B cell (primary cell): ENCODE measurements around the gene NFIC. TPM values are rescaled to one million over a fixed set of nuclear protein-coding genes. Genes with fewer than 3 reads are reported as not detected.

ENCODE experiments used
- ATAC-seq: fragments of 200-7000 bp; cut with Tn5 transposase; one replicate; pipeline ENCODE4 v1.10.0; 2021; ENCODE audit warnings: low read depth, mild to moderate bottlenecking, moderate number of reproducible peaks, moderate library complexity
- CTCF ChIA-PET: fragments of 350-600 bp; sonication (Branson Sonifier 250); formaldehyde crosslinking; loops from one replicate; lab custom pipeline; 2021; ENCODE audit warnings: antibody characterized with exemption, inconsistent platforms; lab: Charles Lee
- POLR2A ChIA-PET: fragments of 350-600 bp; sonication (Branson Sonifier 250); formaldehyde crosslinking; loops from one replicate; lab custom pipeline; 2021; ENCODE audit warnings: antibody characterized with exemption; lab: Charles Lee
- DNase-seq: peaks from one replicate; pipeline ENCODE4 v3.0.0; 2013
- H2AFZ ChIP-seq: 2 replicates; pipeline ENCODE4 v1.6.1; 2012; ENCODE audit warnings: mild to moderate bottlenecking, low read depth, low read length; ENCODE audit not compliant: insufficient read depth, poor library complexity, severe bottlenecking
- H3K27ac ChIP-seq, 2 donors: 1 replicate in 1 of 2; 2 replicates in 1 of 2; pipeline ENCODE4 v1.5.1; 2012 to 2013; ENCODE audit warnings: low read length in 2 of 2, mild to moderate bottlenecking in 2 of 2, moderate library complexity in 1 of 2
- H3K27me3 ChIP-seq, 4 experiments: fragments of 200-600 bp in 1 of 4; sonication (generic) in 1 of 4; replicated peaks in 1 of 4; 1 replicate in 2 of 4; 2 replicates in 2 of 4; pipeline versions ENCODE4 v1.6.1 to v1.7.0; 2013 to 2016; ENCODE audit warnings: low read length in 3 of 4, mild to moderate bottlenecking in 2 of 4, mixed read lengths in 1 of 4, moderate library complexity in 1 of 4; ENCODE audit not compliant: insufficient read depth in 4 of 4, control insufficient read depth in 3 of 4; ENCODE audit errors: control extremely low read depth in 1 of 4
- H3K36me3 ChIP-seq, 2 experiments: replicated peaks in 1 of 2; 1 replicate in 1 of 2; 2 replicates in 1 of 2; pipeline versions ENCODE4 v1.6.1 to v1.7.1; 2013; ENCODE audit warnings: low read length in 1 of 2; ENCODE audit not compliant: insufficient read depth in 2 of 2, control insufficient read depth in 1 of 2; ENCODE audit errors: control extremely low read depth in 1 of 2, extremely low read depth in 1 of 2
- H3K4me1 ChIP-seq, 2 donors: fragments of 200-600 bp in 1 of 2; sonication (generic) in 1 of 2; 1 replicate in 1 of 2; 2 replicates in 1 of 2; pipeline versions ENCODE4 v1.5.1 to v1.6.1; 2013 to 2017; ENCODE audit warnings: low read length in 2 of 2; ENCODE audit not compliant: control insufficient read depth in 2 of 2, insufficient read depth in 2 of 2
- H3K4me2 ChIP-seq: replicated peaks from 2 replicates; pipeline ENCODE3; 2012; ENCODE audit warnings: mild to moderate bottlenecking, low read depth, low read length; ENCODE audit not compliant: poor library complexity, severe bottlenecking
- H3K4me3 ChIP-seq, 5 experiments: fragments of 200-600 bp in 1 of 5; sonication (generic) in 1 of 5; 1 replicate in 3 of 5; 2 replicates in 2 of 5; pipeline versions ENCODE4 v1.5.1 to v1.7.0; 2011 to 2016; ENCODE audit warnings: low read length in 4 of 5, mild to moderate bottlenecking in 4 of 5, low read depth in 2 of 5, control low read depth in 1 of 5, moderate library complexity in 1 of 5; ENCODE audit not compliant: insufficient read depth in 1 of 5; ENCODE audit errors: control extremely low read depth in 1 of 5, extremely low read depth in 1 of 5
- H3K79me2 ChIP-seq: fragments of 200-600 bp; sonication (generic); one replicate; pipeline ENCODE4 v1.6.0; 2016; ENCODE audit warnings: low read length; ENCODE audit not compliant: control insufficient read depth, insufficient read depth
- H3K9ac ChIP-seq: fragments of 200-600 bp; sonication (generic); 2 replicates; pipeline ENCODE4 v1.6.1; 2017; ENCODE audit warnings: mild to moderate bottlenecking, low read length, moderate library complexity
- H3K9me3 ChIP-seq, 3 donors: one replicate each; pipeline versions ENCODE4 v1.6.1 to v1.7.1; 2013; ENCODE audit warnings: low read length in 2 of 3; ENCODE audit not compliant: control insufficient read depth in 2 of 3, insufficient read depth in 1 of 3; ENCODE audit errors: control extremely low read depth in 1 of 3
- H4K20me1 ChIP-seq: 2 replicates; pipeline ENCODE4 v1.6.0; 2012; ENCODE audit warnings: mild to moderate bottlenecking, low read length; ENCODE audit not compliant: insufficient read depth, control insufficient read depth, poor library complexity, severe bottlenecking
- H3K27ac Mint-ChIP-seq: one replicate; pipeline ENCODE4 v1.8.0; 2021; ENCODE audit warnings: mixed read lengths
- H3K27me3 Mint-ChIP-seq: one replicate; pipeline ENCODE4 v1.8.0; 2021; ENCODE audit warnings: mixed read lengths
- H3K4me1 Mint-ChIP-seq: one replicate; pipeline ENCODE4 v1.8.0; 2021; ENCODE audit warnings: mixed read lengths
- H3K4me3 Mint-ChIP-seq: one replicate; pipeline ENCODE4 v1.8.0; 2021; ENCODE audit warnings: mixed read lengths
- H3K9me3 Mint-ChIP-seq: one replicate; pipeline ENCODE4 v1.8.0; 2022; ENCODE audit warnings: mixed read lengths; ENCODE audit not compliant: insufficient read depth
- EZH2 ChIP-seq: IDR thresholded peaks from 2 replicates; pipeline ENCODE4 v1.6.1; 2012; ENCODE audit warnings: borderline replicate concordance, low read depth, mild to moderate bottlenecking, moderate library complexity, low read length; ENCODE audit not compliant: insufficient read depth, poor library complexity, severe bottlenecking
- WGBS: methylation state at CpG from one replicate; pipeline ENCODE4 v1.1.5; 2013; ENCODE audit warnings: missing lambda C conversion rate; ENCODE audit not compliant: insufficient coverage; 5-methylcytosine and 5-hydroxymethylcytosine counted together
- intact Hi-C: fragments of 100-400 bp; cut with micrococcal nuclease; formaldehyde crosslinking; loops from one replicate; pipeline ENCODE4 v1.10.0; 2022
- polyA plus RNA-seq: library from polyadenylated mRNA; depleted of rRNA; stranded (reverse); fragments of >200 nt; gene quantifications from 2 replicates; pipeline ENCODE4 v1.2.3, GENCODE V29; 2012
- total RNA-seq, 2 donors: library from RNA; stranded (reverse); fragments of 120-200 nt in 1 of 2; gene quantifications; 1 replicate in 1 of 2; 2 replicates in 1 of 2; pipeline versions ENCODE4 v1.2.3 to v1.2.4, GENCODE V29; 2013 to 2022
- TF ChIP-seq, protein P1 (sequence below): fragments of 200-600 bp; IDR thresholded peaks from one replicate; pipeline ENCODE4 v1.8.0; 2022; ENCODE audit warnings: antibody characterized with exemption, mild to moderate bottlenecking

The NFIC gene
- total and polyA plus RNA-seq, 2 donors (not counting 1 experiment from before 2014, with no cell fraction given), result 3.8 to 23.6 TPM

DNA sequence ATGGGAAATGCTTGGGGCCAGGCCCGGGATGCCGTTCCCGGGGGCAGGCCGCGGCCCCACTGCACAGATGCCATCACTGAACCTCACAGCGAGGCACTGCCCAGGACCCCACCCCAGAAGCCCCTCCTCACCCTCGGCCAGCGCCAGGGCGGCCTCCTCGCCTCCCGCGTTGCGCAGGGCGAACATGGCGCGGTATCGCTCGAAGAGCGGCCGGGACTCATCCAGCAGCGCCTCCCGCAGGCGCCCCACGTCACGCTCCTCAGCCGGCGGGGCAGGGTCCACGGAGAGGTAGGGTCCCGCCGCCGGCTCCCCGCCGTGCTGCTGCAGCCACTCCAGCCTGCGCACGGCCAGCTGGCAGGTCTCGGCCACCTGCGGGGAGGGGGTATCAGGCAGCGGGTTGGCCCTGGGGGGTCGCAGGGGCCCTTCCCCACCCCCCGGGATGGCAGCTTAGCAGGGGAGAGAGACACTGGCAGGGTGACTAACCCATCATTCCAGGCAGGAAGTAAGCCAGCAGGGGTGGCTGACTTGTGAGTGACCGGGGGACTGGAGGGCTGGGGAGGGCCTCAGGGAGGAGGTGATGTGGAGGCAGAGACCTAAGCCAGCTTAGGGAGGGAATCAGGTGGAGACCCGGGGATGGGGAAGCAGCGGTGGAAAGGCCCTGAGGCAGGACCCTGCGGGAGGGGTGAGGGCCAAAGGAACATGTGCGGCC lies 125.9 kb downstream of the NFIC start:
- POLR2A ChIA-PET, result interaction anchor here (0.6 kb wide), 1 partner anchor 8 kb away, joined by 6 read pairs; no protein-coding TSS in a partner anchor
- Mint-ChIP-seq H3K4me1 (no peaks in the 10 kb centered on the region), H3K9me3 (no peaks in the 10 kb centered on the region), H3K27me3 (no peaks in the 10 kb centered on the region), H3K27ac (no peak overlapping the region), H3K4me3 (no peak overlapping the region)
- Histone ChIP-seq H3K9ac (no peak overlapping the region), H4K20me1 (no peaks in the 10 kb centered on the region), H2AFZ (no peak overlapping the region), H3K79me2 (peaks cover 4% of the 10 kb centered on the region), H3K27me3 (no peaks in the 10 kb centered on the region), H3K4me2 (no peak overlapping the region), H3K9me3 (no peaks in the 10 kb centered on the region), H3K36me3 (peaks cover 0 to 34% of the 10 kb centered on the region in 2 experiments), H3K4me1 (no peaks in the 10 kb centered on the region), H3K27ac (no peak overlapping the region), H3K4me3 (no peak overlapping the region)
- CTCF ChIA-PET, result interaction anchor here (1.4 kb wide), 1 partner anchor 19 kb away, joined by 3 read pairs; no protein-coding TSS in a partner anchor
- DNase-seq (no peak), ATAC-seq (no peak)
- no peak for TF ChIP-seq EZH2
- TF ChIP-seq, protein P1, sequence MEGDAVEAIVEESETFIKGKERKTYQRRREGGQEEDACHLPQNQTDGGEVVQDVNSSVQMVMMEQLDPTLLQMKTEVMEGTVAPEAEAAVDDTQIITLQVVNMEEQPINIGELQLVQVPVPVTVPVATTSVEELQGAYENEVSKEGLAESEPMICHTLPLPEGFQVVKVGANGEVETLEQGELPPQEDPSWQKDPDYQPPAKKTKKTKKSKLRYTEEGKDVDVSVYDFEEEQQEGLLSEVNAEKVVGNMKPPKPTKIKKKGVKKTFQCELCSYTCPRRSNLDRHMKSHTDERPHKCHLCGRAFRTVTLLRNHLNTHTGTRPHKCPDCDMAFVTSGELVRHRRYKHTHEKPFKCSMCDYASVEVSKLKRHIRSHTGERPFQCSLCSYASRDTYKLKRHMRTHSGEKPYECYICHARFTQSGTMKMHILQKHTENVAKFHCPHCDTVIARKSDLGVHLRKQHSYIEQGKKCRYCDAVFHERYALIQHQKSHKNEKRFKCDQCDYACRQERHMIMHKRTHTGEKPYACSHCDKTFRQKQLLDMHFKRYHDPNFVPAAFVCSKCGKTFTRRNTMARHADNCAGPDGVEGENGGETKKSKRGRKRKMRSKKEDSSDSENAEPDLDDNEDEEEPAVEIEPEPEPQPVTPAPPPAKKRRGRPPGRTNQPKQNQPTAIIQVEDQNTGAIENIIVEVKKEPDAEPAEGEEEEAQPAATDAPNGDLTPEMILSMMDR, result no peak
- intact Hi-C loops, result no loop called here
- WGBS, result 97% methylated on average over 45 of the region's 45 CpGs

DNA sequence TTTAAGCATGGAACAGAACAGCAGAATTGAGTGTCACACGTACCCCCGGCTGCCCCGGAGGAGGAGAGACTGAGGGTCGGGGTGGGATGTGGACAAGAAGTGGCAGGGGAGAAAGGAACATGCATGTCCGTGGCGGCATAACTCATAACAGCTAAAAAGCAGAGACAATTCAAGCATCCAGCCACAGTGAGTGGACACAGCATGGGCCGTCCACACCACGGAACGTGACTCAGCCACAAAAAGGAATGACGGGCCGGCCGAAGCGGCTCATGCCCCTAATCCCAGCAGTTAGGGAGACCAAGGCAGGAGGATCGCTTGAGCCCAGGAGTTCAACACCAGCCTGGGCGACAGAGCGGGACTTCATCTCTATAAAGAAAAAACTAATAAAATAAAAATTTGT lies 126.5 kb downstream of the NFIC start:
- POLR2A ChIA-PET, result no interaction called here
- intact Hi-C loops, result no loop called here

More for the DNA sequence above, 126.5 kb downstream of the NFIC start:
- Histone ChIP-seq H3K27me3 (no peaks in the 10 kb centered on the region), H3K9me3 (no peaks in the 10 kb centered on the region), H3K9ac (no peak overlapping the region), H3K4me3 (no peak overlapping the region), H3K27ac (no peak overlapping the region), H3K36me3 (peaks cover 0 to 34% of the 10 kb centered on the region in 2 experiments), H3K4me1 (no peaks in the 10 kb centered on the region), H3K4me2 (no peak overlapping the region), H2AFZ (no peak overlapping the region), H4K20me1 (no peaks in the 10 kb centered on the region), H3K79me2 (peaks cover 11% of the 10 kb centered on the region)
- Mint-ChIP-seq H3K9me3 (no peaks in the 10 kb centered on the region), H3K4me3 (no peak overlapping the region), H3K4me1 (peaks cover 1% of the 10 kb centered on the region), H3K27ac (no peak overlapping the region), H3K27me3 (no peaks in the 10 kb centered on the region)
- CTCF ChIA-PET, result no interaction called here
- no peak for DNase-seq
- TF ChIP-seq EZH2, result no peak
- TF ChIP-seq, protein P1, result no peak
- 98% methylated on average over 12 of the region's 16 CpGs for WGBS
- no peak for ATAC-seq
